Measurements from ENCODE around the gene VEZT. TPM values are rescaled to one million over a fixed set of nuclear protein-coding genes. Genes with fewer than 3 reads are reported as not detected.

The VEZT gene
- polyA plus RNA-seq, 1 donor from 2014 or later = 219 TPM

DNA sequence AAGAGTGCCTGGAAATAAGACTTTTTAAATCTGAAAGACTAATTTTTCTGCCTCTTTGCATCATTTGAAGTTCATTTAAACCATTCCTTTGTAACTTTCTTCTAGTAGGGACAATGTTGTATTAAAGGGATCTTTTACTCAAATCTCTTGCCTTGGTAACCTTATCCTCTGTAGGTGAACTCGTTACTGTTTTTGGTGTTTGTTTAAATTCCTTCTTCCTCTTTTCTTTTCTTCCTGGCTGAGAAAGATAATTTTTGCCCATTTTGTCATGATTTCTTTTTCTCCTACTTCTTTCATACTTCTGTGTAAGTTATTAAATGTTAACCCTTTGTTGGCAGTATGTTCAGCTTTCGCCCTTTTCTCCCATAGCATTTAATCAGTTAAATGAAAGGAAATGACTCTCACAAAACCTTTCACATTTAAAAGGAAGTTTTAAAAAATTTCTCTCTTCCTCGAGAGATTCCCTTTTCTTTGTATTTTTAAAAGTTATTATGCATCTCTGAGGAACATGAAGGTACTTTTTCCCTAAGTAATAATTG, 10.3 kb downstream of the VEZT start:
- Histone ChIP-seq H4K20me1 (ENCODE audit: insufficient read depth) (peaks cover 26% of the 10 kb centered on the region), H3K27ac (ENCODE audit: low read length) (no peak overlapping the region)
- TF ChIP-seq TAF1 (IDR thresholded peaks at IDR 0.05; ENCODE audit: low read depth) (no peak), POLR2AphosphoS5 (IDR thresholded peaks at IDR 0.05) (no peak), EZH2 (IDR thresholded peaks at IDR 0.05; ENCODE audit: borderline replicate concordance, insufficient read depth, low read length, poor library complexity, severe bottlenecking) (no peak), CTCF (IDR thresholded peaks at IDR 0.05; ENCODE audit: poor library complexity, severe bottlenecking) (no peak), MXI1 (conservative IDR thresholded peaks at IDR 0.05; ENCODE audit: poor library complexity, severe bottlenecking) (no peak), RAD21 (conservative IDR thresholded peaks at IDR 0.05) (no peak), EP300 (conservative IDR thresholded peaks at IDR 0.05; ENCODE audit: poor library complexity, severe bottlenecking) (no peak), SMC3 (conservative IDR thresholded peaks at IDR 0.05; ENCODE audit: poor library complexity) (no peak)
- TF ChIP-seq, protein P1, sequence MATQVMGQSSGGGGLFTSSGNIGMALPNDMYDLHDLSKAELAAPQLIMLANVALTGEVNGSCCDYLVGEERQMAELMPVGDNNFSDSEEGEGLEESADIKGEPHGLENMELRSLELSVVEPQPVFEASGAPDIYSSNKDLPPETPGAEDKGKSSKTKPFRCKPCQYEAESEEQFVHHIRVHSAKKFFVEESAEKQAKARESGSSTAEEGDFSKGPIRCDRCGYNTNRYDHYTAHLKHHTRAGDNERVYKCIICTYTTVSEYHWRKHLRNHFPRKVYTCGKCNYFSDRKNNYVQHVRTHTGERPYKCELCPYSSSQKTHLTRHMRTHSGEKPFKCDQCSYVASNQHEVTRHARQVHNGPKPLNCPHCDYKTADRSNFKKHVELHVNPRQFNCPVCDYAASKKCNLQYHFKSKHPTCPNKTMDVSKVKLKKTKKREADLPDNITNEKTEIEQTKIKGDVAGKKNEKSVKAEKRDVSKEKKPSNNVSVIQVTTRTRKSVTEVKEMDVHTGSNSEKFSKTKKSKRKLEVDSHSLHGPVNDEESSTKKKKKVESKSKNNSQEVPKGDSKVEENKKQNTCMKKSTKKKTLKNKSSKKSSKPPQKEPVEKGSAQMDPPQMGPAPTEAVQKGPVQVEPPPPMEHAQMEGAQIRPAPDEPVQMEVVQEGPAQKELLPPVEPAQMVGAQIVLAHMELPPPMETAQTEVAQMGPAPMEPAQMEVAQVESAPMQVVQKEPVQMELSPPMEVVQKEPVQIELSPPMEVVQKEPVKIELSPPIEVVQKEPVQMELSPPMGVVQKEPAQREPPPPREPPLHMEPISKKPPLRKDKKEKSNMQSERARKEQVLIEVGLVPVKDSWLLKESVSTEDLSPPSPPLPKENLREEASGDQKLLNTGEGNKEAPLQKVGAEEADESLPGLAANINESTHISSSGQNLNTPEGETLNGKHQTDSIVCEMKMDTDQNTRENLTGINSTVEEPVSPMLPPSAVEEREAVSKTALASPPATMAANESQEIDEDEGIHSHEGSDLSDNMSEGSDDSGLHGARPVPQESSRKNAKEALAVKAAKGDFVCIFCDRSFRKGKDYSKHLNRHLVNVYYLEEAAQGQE (IDR thresholded peaks at IDR 0.05; ENCODE audit: borderline replicate concordance) = no peak

GRCh38 chr12:95228617-95229016, 11.0 kb downstream of the VEZT start:
- Histone ChIP-seq H3K27me3 (ENCODE audit: insufficient read depth, low read depth, low read length) (no peaks in the 10 kb centered on the region), H3K9me2 (ENCODE audit: insufficient read depth, low read length) (no peaks in the 10 kb centered on the region), H3K36me3 (ENCODE audit: insufficient read depth, low read length) (no peaks in the 10 kb centered on the region), H3K4me3 (ENCODE audit: low read length) (no peak overlapping the region), H3K4me2 (ENCODE audit: low read length) (no peak overlapping the region), H3K79me2 (replicated peaks; ENCODE audit: insufficient read depth, low read length) (peaks cover 96% of the 10 kb centered on the region), H3K9me3 (ENCODE audit: low read length) (no peaks in the 10 kb centered on the region), H3F3A (ENCODE audit: insufficient read depth, low read length, poor library complexity, severe bottlenecking) (no peaks in the 10 kb centered on the region), H3K9ac (ENCODE audit: low read length) (no peak overlapping the region), H4K20me1 (ENCODE audit: insufficient read depth) (peaks cover 23% of the 10 kb centered on the region), H2AFZ (ENCODE audit: low read depth, low read length) (no peak overlapping the region), H3K27ac (ENCODE audit: low read length) (no peak overlapping the region)
- no peak for TF ChIP-seq SMC3 (conservative IDR thresholded peaks at IDR 0.05; ENCODE audit: poor library complexity)
- TF ChIP-seq POLR2AphosphoS5 (IDR thresholded peaks at IDR 0.05) = no peak
- TF ChIP-seq EP300 (conservative IDR thresholded peaks at IDR 0.05; ENCODE audit: poor library complexity, severe bottlenecking) = no peak
- no peak for TF ChIP-seq CTCF (IDR thresholded peaks at IDR 0.05; ENCODE audit: poor library complexity, severe bottlenecking)
- TF ChIP-seq MXI1 (conservative IDR thresholded peaks at IDR 0.05; ENCODE audit: poor library complexity, severe bottlenecking) = no peak
- no peak for TF ChIP-seq EZH2 (IDR thresholded peaks at IDR 0.05; ENCODE audit: borderline replicate concordance, insufficient read depth, low read length, poor library complexity, severe bottlenecking)
- TF ChIP-seq, protein P1 (IDR thresholded peaks at IDR 0.05; ENCODE audit: borderline replicate concordance) = no peak
- no peak for TF ChIP-seq RAD21 (conservative IDR thresholded peaks at IDR 0.05)
- no peak for TF ChIP-seq TAF1 (IDR thresholded peaks at IDR 0.05; ENCODE audit: low read depth)

More for the DNA sequence above, 10.3 kb downstream of the VEZT start:
- no peak overlapping the region for H3K4me3 ChIP-seq (ENCODE audit: low read length)
- no peaks in the 10 kb centered on the region for H3K36me3 ChIP-seq (ENCODE audit: insufficient read depth, low read length)
- H3K4me2 ChIP-seq (ENCODE audit: low read length) = no peak overlapping the region
- H3K27me3 ChIP-seq (ENCODE audit: insufficient read depth, low read depth, low read length) = no peaks in the 10 kb centered on the region
- no peaks in the 10 kb centered on the region for H3F3A ChIP-seq (ENCODE audit: insufficient read depth, low read length, poor library complexity, severe bottlenecking)
- H2AFZ ChIP-seq (ENCODE audit: low read depth, low read length) = no peak overlapping the region
- H3K9me3 ChIP-seq (ENCODE audit: low read length) = no peaks in the 10 kb centered on the region
- H3K9me2 ChIP-seq (ENCODE audit: insufficient read depth, low read length) = no peaks in the 10 kb centered on the region
- no peak overlapping the region for H3K9ac ChIP-seq (ENCODE audit: low read length)
- H3K79me2 ChIP-seq (replicated peaks; ENCODE audit: insufficient read depth, low read length) = peaks cover 97% of the 10 kb centered on the region
